Lower lobe of right lung (tissue), 2 donors: ENCODE results near the gene IL1RAPL2. TPM values are rescaled to one million over a fixed set of nuclear protein-coding genes. Genes with fewer than 3 reads are reported as not detected.
"Not testable (repeated sequence)": the region's sequence is repeated elsewhere in the genome, so short reads cannot be mapped to it uniquely, and the experiment has no call there.

Source experiments
- ATAC-seq, 2 donors: fragments of 200-7000 bp; cut with Tn5 transposase; one replicate each; pipeline ENCODE4 v1.9.1; 2020 to 2022; ENCODE audit warnings: mild to moderate bottlenecking in 2 of 2, moderate library complexity in 2 of 2
- DNase-seq: peaks from one replicate; pipeline ENCODE4 v3.0.0-alpha.2; 2020
- H3K27ac ChIP-seq: fragments of 200-600 bp; one replicate; pipeline ENCODE4 v1.8.0; 2022
- H3K27me3 ChIP-seq: fragments of 200-600 bp; one replicate; pipeline ENCODE4 v1.8.0; 2022; ENCODE audit warnings: low read depth
- H3K36me3 ChIP-seq: fragments of 200-600 bp; one replicate; pipeline ENCODE4 v1.8.0; 2022; ENCODE audit warnings: mild to moderate bottlenecking
- H3K4me1 ChIP-seq: fragments of 200-600 bp; one replicate; pipeline ENCODE4 v1.8.0; 2022
- H3K4me3 ChIP-seq: fragments of 200-600 bp; one replicate; pipeline ENCODE4 v1.8.0; 2022; ENCODE audit warnings: mild to moderate bottlenecking
- H3K9me3 ChIP-seq: fragments of 200-600 bp; one replicate; pipeline ENCODE4 v1.8.0; 2022
- intact Hi-C: fragments of 100-400 bp; cut with DNase I; formaldehyde crosslinking; loops from one replicate; pipeline ENCODE4 v1.11.0; 2022
- total RNA-seq: library from RNA; stranded (reverse); fragmentation: NEBNext Ultra II Directional; extraction: Animal tissue kit (Norgen Biotek cat#: 25700); gene quantifications from one replicate; pipeline ENCODE4 v1.2.1, GENCODE V29; 2021
- TF ChIP-seq, protein P1 (sequence below): fragments of 200-600 bp; IDR thresholded peaks from one replicate; pipeline ENCODE4 v1.8.0; 2022; ENCODE audit warnings: antibody characterized with exemption, mild to moderate bottlenecking
- donor health status: DM: no; HTN: yes; CAD: no; lungs with severe emphysema.

Gene IL1RAPL2
- total RNA-seq, 1 donor from 2014 or later = not detected

DNA sequence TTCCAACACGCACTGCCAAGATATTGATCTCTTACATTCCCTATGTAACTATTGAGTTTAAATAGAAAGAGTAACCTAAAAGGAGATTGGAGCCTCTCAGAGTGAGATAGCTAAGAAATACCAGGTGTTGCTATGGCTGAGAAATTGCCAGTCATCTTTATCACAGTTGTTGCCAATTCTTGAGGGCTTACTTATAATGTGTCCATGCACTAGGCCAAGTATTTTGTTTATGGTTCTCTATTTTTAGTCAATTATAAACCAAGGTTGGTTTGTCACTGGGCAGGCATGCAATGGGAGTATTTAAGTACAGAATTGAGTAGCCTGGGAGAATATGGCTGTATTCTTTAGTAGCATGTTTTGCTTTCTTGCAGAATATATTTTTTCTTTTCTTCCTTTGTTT, 452.9 kb downstream of the IL1RAPL2 start:
- H3K9me3 ChIP-seq = no peaks in the 10 kb centered on the region
- no peaks in the 10 kb centered on the region for H3K36me3 ChIP-seq
- no peaks in the 10 kb centered on the region for H3K4me1 ChIP-seq
- no peaks in the 10 kb centered on the region for H3K27me3 ChIP-seq
- no peak overlapping the region for H3K4me3 ChIP-seq
- DNase-seq = no peak
- H3K27ac ChIP-seq = no peak overlapping the region
- TF ChIP-seq, protein P1, sequence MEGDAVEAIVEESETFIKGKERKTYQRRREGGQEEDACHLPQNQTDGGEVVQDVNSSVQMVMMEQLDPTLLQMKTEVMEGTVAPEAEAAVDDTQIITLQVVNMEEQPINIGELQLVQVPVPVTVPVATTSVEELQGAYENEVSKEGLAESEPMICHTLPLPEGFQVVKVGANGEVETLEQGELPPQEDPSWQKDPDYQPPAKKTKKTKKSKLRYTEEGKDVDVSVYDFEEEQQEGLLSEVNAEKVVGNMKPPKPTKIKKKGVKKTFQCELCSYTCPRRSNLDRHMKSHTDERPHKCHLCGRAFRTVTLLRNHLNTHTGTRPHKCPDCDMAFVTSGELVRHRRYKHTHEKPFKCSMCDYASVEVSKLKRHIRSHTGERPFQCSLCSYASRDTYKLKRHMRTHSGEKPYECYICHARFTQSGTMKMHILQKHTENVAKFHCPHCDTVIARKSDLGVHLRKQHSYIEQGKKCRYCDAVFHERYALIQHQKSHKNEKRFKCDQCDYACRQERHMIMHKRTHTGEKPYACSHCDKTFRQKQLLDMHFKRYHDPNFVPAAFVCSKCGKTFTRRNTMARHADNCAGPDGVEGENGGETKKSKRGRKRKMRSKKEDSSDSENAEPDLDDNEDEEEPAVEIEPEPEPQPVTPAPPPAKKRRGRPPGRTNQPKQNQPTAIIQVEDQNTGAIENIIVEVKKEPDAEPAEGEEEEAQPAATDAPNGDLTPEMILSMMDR = no peak
- intact Hi-C loops = no loop called here
- no peak for ATAC-seq

DNA sequence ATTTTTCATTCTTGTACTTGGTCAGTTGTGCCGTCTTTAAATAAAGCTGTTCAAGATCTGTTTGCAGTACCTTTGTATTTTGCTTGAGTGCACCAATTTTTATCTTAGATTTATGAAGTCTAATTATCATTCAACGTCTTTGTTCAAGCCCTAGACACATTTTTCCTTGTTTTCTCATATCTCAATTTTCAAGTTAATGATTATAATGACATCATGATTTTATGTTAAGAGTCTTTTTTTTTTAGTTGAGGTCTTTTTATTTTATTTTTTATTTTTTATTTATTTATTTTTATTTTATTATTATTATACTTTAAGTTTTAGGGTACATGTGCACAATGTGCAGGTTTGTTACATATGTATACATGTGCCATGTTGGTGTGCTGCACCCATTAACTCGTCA, 463.0 kb downstream of the IL1RAPL2 start:
- intact Hi-C loops, H3K36me3 ChIP-seq, H3K4me1 ChIP-seq, H3K27ac ChIP-seq, ATAC-seq, H3K4me3 ChIP-seq, H3K27me3 ChIP-seq, H3K9me3 ChIP-seq, DNase-seq: not testable (repeated sequence)

DNA sequence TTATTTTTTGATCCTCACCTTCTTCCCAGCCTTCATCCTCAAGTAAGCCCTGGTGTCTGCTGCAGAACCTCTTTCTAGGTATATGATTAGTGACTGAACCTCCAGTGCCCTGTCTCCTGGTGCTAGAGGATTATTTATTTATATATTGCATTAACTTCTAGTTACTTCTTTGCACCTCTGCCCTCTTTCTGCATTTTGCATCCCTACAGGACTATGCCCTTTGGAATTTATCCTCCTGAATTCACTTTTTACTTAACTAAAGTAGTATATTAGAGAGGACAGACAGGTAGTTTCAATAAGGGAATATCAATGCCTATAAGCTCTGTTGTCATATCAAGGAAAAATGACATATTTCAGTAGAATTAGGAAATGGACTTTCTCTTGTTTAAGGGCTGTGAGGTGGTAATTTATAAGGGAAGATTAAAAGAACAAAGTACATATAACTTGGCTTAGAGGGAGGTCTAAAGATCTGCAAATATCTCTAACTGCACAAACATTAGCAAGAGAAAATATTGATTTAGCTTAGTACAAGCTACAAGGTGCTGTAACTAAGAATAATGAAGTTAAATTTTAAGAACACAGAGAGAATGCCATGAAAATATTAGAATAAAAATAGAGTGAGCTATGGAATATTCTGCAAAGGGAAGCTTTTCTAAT, 472.8 kb downstream of the IL1RAPL2 start:
- no peak for ATAC-seq
- Histone ChIP-seq H3K4me3 (no peak overlapping the region), H3K27me3 (no peaks in the 10 kb centered on the region), H3K4me1 (no peaks in the 10 kb centered on the region), H3K9me3 (no peaks in the 10 kb centered on the region), H3K36me3 (no peaks in the 10 kb centered on the region), H3K27ac (no peak overlapping the region)
- TF ChIP-seq, protein P1 = no peak
- intact Hi-C loops = no loop called here
- no peak for DNase-seq

DNA sequence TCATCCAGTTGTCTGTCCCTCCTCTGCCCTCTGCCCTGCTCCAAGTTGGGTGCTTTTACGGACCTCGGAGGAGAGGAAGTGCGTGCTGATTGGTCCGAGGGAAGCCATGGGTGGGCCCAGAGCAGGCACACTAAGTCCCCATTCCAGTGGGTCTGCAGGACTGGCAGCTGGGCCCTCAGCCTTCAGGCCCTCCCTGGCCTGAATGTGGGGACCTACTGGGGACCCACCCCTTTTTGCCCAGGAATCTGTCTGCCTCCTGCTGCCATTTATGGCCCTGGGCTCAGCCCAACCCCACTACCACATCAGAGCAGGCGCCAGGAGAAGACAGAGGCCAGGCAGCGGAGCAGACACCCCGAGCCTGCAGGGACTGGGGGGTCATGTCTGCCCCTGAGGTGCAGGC, 484.9 kb downstream of the IL1RAPL2 start:
- no peaks in the 10 kb centered on the region for H3K36me3 ChIP-seq
- TF ChIP-seq, protein P1 = no peak
- no peaks in the 10 kb centered on the region for H3K9me3 ChIP-seq
- no peak for ATAC-seq
- DNase-seq = no peak
- H3K27me3 ChIP-seq = no peaks in the 10 kb centered on the region
- no peak overlapping the region for H3K27ac ChIP-seq
- H3K4me3 ChIP-seq = no peak overlapping the region
- no peaks in the 10 kb centered on the region for H3K4me1 ChIP-seq
- intact Hi-C loops = no loop called here

DNA sequence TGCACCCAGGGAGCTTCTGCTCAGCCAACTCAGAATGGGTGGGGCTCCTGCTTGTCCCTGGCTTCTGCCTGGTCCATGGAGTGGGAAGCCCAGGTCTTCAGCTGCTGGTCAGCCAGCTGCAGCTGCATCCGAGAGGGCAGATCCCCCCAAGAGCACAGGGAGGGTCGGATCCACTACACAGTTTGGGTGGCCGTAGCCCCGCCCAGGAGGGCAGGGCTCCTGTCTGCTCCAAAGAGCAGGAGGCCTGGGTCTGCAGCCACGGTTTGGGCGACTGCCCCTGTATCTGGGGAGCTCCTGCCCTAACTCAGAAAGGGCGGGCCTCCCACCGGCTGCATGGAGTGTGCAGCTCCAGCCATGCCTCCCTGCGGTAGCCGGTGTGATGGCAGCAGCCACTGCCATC, 485.4 kb downstream of the IL1RAPL2 start:
- H3K27me3 ChIP-seq = no peaks in the 10 kb centered on the region
- no peak for ATAC-seq
- TF ChIP-seq, protein P1 = no peak
- H3K36me3 ChIP-seq = no peaks in the 10 kb centered on the region
- no peaks in the 10 kb centered on the region for H3K9me3 ChIP-seq
- no peaks in the 10 kb centered on the region for H3K4me1 ChIP-seq
- no peak overlapping the region for H3K27ac ChIP-seq
- intact Hi-C loops = no loop called here
- no peak overlapping the region for H3K4me3 ChIP-seq
- no peak for DNase-seq

DNA sequence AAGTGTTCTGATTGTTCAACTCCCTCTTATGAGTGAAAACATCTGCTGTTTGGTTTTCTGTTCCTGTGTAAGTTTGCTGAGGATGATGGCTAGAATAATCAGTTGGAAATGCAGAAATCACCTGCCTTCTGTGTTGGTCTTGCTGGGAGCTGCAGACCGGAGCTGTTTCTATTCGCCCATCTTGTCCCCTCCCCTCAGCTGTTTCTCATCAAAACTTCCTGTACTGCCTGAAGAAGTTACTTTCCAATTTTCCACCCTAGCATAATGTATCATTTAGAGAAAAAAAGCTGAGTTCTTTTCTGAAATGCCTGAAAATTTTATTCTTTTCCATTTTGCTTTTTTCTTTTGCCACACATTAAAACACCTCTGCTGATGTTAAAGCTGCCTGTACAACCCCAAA, 486.9 kb downstream of the IL1RAPL2 start:
- H3K27ac ChIP-seq = no peak overlapping the region
- no peaks in the 10 kb centered on the region for H3K27me3 ChIP-seq
- H3K9me3 ChIP-seq = no peaks in the 10 kb centered on the region
- TF ChIP-seq, protein P1 = no peak
- ATAC-seq = no peak
- H3K4me3 ChIP-seq = no peak overlapping the region
- no peaks in the 10 kb centered on the region for H3K4me1 ChIP-seq
- intact Hi-C loops = no loop called here
- no peaks in the 10 kb centered on the region for H3K36me3 ChIP-seq
- DNase-seq = no peak
